ENCODE measurements around the gene NFATC1.
"Not testable (repeated sequence)": the region's sequence is repeated elsewhere in the genome, so short reads cannot be mapped to it uniquely, and the experiment has no call there.

The NFATC1 gene

DNA sequence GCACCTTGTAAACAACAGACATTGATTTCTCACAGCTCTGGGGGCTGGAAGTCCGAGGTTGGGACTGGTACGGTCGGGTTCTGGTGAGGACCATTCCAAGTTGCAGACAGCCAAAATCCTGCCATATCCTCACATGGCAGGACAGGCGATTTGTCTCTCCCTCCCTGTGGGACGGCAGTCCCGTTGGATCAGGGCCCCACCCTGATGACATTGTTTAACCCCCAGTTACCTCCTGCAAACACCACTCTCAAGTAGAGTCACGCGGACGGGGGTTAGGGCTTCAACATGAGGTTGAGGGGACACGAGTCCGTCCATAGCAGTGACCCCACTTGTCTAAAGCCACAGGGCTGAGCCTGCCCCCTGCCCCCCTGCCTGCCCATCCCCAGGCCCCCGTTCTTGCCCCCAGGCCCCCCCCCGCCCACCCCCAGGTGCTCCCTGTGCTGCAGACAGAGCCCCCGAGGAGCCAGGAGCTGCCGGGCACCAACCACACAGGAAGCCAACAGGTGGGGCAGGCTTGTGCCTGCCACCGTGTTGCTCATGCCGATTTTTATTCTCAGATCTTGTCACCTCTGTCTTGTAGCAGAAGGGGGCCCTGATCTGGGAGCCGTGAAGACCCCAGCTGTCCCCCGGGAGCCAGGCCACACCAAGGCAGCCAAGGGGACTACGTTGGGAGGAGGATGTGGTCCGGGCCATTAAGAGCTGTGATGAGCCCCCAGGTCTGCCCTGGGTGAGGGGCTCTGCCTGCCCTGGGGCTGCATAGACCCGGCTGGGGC, 82.2 kb downstream of the NFATC1 start:
- no peak for DNase-seq (ENCODE audit: low spot score)

DNA sequence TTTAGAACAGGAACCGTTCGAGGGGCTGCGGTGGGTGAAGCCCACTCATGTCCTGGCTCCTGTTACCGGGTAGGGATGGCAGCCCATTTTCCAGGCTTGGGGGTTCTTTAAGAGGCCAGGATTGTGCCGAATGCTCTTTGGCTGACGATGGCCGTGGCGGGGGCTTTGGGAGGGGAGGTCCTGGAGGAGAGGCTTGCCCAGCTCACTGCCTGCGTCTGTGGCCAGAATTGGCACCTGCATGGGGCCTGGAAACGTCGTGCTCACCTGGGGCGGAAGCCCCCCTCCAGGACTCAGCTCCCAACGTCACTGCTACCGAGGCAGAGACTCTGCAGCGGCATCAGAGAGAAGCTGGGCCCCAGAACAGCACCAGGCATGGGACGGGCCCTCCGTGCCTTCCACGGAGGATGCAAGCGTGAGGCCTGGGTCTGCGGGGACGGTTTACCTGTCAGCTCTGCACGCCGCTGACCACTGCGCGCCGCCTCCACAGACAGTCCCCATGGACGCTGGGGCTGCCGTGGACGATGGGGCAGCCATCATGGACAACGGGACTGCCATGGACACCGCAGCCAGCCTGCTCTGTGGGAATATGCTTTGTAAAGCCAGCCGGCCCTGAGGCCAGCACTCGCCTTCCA, 82.9 kb downstream of the NFATC1 start:
- DNase-seq (ENCODE audit: low spot score): no peak

DNA sequence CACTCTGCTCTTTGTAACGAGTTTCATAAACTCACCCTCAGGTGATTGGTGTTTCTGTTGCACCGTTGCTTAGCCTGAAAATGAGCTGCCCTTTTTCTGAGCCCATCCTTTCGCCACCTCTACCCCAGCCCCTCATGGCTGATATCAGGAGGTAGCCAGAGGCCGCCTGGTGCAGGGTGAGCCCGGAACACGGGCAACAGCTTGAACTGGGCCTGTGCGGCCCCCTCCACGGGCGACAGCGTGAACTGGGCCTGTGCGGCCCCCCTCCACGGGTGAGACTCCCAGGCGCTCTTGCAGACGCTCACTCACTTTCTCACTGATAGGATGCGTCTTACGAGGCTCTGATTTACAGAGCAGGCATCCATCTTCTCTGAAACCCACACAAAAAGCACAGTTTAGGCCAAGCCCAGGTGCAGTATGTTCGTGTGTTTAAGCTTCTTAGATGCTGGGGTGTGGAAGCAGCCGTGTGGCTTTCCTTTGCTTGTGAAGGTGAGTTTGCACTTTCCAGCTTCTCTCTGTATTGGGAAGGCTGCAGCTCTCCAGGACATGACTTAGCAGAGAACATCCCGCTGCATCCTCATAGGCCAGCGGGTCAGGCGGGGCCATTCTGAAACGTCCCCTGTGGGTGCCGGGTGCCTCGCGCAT, 83.5 kb downstream of the NFATC1 start:
- no peak for DNase-seq (ENCODE audit: low spot score)

DNA sequence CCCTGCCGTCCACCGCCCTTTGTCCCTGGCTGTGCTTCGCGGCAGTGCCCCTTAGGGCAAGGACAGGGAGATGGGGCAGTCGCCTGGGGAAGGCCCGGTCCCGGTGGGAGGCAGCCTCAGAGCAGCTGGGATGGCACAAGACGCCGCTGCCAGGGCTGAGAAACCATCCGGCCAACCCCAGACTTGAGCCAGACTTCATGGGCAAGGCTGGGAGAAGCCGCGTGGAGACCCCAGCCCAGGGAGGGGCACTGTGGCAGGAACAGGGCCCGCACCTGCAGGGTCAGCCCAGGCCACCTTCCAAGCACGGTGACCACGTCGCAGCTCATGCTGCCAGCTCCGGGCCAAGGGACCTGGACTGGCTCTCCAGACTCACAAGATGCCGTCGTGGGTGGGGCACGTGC, 84.0 kb downstream of the NFATC1 start:
- DNase-seq (ENCODE audit: low spot score): no peak

DNA sequence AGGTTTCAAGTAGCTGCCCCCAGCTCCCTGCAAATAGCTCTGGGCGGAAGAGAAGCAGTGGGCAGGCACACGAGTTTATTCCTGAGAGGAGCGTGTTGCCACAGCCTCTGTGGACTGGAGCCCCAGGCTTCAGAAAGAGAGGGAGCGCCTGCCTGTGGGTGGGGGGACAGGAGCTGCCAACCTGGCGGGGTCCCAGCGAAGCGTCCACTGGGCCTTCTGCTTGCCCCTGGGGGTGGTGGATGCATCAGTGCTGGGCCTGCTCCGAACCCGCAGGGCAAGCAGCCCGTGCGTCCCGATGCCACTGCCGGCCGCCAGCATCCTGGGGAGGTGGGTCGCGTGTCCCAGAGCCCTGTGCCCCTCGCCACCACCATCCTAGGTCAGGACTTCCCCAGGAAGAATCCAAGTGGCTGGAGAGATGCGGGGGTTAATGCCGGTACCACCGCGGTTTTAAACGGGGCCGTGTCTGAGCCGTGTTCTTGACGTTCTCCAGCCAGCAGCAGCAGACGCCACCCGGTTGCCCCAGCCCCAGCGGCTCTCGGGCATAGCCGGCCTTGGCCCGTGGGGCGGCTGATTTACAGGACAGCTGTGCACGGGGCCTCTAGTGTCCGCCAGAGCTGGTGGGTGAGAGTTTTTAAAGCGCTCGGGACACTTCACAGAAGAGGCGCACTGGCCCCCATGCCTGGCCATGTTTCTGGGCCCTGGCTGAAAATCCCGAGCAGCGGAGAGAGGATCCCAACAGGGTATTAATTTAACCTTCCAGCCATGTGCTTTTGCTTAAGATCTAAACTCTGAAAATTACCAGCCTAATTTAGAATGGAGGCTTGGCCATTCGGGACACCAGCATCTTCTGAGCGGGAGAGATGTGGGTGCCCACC, 84.7 kb downstream of the NFATC1 start:
- DNase-seq (ENCODE audit: low spot score): no peak

DNA sequence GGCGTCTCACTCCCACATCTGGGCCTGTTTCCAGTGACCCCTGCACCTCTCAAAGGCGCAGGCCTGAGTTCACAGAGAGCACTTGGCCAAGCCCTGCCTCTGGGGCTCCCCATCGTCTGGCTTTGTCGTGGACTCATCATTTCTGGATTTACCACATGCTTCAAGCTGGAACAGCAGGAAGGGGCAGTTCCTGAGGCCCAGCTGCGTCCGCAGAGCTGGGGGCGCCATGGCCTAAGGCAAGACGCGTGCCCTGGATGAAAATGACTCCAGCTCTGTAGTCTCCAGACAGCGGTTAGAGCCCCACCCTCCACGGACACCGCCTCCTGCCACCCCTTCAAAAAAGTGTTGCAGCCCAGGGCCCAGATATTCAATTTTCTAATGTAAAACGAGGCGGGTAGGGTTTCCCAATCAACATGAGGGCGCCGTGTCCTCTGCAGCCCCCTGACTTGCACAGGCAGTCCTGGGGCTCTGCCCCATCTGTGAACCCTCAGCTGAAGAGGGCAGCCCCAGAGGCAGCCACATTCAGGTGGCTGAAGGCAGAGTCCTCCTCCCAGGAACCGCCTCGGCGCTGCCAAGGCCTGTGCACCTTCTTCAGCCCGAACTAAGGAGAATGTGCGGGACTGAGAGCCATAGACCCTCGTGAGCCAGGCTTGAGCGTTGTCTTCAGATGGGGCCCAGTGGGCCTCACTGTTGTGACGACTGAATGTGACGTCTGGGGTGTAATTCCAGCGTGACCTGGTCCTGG, 85.5 kb downstream of the NFATC1 start:
- DNase-seq (ENCODE audit: low spot score): no peak

DNA sequence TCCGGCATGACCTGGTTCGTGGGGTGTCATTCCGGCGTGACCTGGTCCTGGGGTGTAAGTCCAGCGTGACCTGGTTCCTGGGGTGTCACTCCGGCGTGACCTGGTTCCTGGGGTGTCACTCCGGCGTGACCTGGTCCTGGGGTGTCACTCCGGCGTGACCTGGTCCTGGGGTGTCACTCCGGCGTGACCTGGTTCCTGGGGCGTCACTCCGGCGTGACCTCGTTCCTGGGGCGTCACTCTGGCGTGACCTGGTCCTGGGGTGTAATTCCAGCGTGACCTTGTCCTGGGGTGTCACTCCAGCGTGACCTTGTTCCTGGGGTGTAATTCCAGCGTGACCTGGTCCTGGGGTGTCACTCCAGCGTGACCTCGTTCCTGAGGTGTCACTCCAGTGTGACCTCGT, 87.7 kb downstream of the NFATC1 start:
- not testable (repeated sequence) for DNase-seq (ENCODE audit: low spot score)

DNA sequence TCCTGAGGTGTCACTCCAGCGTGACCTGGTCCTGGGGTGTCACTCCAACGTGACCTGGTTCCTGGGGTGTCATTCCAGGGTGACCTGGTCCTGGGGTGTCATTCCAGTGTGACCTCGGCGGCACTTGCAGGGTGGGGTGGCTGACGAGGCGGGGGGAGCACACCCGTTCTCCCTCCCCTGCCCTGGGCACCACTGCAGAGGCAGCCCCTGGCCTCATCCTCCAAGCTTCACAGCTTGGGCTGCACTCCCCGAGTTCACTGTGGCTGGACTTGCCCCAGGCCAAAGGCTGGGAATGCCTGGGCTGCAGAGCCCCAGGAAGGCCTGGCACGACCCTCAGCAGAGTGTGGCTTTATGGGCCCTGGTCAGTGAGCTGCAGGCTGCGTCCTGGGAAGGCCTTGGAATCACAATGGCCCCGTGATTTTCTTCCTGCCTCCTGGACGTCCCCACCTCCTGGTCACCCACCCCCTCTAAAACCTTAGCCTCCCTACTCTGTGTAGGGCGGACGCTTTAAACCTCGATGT, 88.3 kb downstream of the NFATC1 start:
- DNase-seq (ENCODE audit: low spot score): no peak

DNA sequence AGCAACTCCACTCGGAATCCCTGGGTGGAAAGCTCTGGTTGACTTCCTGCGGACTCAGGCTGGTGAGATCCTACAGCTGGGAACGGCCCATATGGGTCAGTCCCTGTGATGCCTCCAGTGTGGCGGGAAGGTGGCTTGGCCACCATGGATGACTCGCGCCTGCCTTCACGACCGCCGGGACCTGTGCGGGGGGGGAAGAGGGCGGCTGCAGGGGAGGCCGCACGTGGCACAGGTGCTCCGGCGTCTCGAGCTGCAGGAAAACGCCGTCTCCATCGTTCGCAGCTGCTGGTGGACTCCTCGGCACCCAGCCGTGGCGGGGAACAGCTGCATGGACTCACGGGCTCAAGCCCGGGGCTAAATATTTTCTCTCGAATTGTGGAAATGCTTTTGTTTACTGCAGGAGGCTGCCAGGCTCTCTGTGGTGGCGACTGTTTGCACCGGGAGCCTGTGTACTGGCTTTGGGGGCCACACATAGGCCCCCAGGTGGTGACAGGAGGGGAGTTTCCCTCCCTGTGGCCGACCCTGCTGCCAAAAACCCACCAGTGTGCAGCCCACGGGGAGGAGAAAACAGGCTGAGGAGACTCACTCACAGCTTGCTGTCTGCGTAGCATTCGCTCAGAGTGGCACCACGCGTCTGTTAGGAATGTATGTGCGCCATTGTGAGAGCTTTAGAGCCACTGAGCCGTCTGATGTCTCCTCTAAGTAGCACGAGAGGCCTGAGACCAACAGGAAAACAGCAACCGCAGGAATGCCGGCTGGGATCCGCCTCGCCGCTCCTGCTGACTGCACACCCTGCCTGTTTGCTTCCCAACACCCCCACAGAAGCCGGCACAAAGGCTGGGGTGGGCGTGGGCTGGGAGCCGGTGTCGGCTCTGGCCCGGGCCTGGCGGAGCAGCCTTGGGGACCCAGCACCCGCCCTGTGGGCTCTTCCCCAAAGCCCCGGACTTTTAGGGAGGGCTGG, 89.2 kb downstream of the NFATC1 start:
- DNase-seq (ENCODE audit: low spot score): no peak

DNA sequence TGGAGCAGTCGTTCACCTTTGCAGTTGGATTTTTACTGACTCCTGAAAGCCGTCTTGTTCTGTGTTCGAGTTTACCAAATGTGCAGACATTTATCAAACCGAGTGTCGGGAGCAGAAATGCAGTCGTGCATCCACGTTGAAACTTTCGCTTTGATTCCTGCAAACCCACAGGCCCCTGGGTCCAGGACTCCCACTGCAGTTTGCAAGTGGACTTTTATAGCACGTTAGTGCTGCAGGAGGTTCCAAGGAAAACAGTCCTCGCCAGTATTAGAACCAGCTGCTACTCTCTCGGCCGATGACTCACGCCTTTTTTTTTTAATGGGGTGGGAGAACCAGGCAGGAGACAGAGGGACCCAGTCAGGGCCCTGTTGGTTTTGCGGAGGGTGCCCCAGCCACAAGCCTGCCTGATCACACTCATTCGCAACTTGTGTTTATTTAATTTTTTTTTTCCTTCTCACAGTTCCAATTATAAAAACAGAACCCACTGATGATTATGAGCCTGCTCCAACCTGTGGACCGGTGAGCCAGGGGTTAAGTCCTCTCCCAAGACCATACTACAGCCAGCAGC, 90.1 kb downstream of the NFATC1 start:
- DNase-seq (ENCODE audit: low spot score): no peak

DNA sequence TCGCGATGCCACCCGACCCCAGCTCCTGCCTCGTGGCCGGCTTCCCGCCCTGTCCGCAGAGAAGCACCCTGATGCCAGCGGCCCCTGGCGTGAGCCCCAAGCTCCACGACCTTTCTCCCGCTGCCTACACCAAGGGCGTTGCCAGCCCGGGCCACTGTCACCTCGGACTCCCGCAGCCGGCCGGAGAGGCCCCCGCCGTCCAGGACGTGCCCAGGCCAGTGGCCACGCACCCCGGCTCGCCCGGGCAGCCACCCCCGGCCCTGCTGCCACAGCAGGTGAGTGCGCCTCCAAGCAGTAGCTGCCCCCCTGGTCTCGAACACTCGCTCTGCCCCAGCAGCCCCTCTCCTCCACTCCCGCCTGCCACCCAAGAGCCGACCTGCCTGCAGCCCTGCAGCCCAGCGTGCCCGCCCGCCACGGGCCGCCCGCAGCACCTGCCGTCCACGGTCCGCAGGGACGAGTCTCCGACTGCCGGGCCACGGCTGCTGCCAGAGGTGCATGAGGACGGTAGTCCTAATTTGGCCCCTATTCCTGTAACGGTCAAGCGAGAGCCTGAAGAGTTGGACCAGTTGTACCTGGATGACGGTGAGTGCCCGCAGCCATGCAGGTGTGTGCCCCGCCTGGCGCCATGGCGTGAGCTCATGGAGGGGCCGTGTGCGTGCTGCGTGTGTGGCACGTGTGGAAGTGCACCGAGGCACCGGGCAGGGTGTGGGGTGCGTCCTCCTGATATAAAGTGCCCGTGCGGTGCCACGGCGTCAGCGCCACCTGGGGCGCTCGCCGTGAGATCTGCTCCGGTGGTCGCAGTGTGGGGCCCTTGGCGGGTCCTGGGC, 90.8 kb downstream of the NFATC1 start:
- DNase-seq (ENCODE audit: low spot score): no peak

DNA sequence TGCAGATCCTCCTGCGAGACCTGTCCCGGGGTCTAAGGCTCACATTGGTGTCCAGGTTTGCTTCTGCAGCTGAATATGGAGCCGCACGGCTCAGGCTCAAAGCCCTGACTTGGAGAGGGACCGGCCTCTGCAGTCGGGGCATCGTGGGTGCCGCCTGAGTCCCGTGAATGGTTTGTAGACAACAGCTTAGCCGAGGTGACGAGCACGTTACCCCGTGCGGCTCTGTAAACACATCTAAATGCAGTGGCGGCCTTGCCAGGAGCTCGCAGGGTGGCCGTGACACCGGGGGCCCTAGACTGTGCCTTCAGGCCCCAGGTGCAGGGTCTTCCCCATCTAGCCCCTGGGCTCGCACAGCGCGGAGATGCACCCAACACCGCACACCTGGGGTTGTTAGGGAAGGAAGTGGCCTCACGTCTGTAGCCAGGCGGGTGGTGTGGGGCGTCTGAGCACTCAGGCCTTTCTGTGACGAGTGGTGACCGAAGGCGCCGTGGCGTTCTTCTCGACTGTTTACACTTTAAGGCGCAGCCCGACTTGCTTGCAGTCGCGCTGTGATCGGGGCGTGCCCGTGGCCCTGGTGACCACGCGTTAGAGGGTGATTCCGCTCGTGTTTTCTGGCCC, 91.6 kb downstream of the NFATC1 start:
- no peak for DNase-seq (ENCODE audit: low spot score)

DNA sequence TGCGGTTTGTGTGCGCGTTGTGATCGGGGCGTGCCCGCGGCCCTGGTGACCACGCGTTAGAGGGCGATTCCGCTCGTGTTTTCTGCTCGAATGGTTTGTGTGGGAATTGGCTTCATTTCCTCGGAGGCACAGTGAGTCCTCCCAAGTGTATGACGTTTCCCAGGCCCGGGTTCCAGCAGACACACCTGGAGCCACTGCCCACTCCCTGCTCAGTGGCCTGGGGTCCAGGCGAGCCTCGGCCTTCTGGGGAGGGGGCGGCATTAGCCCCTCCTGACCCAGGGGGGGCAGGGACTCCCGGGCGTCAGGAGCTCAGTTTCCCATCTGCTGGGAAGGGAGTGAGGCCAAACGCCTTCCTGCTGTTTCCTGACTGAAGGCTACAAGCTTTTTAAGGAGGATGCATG, 92.1 kb downstream of the NFATC1 start:
- DNase-seq (ENCODE audit: low spot score): no peak

DNA sequence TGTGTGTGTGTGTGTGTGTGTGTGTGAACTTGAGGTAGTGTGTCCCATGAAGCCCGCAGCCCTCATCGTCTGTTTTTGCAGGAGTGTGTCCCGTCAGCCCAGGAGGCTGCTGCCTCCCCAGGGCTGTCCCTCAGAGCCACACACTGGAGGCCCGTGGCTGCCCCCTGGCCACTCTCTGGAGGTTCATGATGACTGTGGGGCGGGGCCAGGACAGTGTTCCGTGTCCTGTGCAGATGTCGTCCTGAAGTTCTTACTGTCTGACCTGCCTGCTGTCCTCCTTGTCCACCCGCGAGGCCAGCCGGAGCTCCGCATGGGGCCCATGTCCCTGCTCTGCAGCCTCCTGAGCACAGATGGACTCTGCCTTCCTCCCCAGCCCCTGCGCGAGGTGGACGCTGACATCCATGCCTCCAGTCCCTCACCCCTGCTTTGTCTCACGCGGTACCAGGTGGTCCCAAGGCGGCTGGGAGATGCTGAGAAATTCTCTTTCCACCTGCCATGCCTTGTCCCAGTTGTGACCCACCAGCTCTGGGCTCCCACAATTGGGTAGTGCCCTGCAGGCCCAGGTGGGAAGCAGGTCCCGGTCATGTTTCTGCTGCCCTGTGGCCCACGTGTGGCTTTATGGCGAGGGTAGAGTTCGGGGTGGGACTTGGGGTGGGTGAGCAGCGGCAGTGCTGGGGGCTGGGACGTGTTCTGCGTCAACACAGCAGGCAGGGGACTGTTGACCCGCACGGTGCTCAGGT, 92.8 kb downstream of the NFATC1 start:
- DNase-seq (ENCODE audit: low spot score): no peak

DNA sequence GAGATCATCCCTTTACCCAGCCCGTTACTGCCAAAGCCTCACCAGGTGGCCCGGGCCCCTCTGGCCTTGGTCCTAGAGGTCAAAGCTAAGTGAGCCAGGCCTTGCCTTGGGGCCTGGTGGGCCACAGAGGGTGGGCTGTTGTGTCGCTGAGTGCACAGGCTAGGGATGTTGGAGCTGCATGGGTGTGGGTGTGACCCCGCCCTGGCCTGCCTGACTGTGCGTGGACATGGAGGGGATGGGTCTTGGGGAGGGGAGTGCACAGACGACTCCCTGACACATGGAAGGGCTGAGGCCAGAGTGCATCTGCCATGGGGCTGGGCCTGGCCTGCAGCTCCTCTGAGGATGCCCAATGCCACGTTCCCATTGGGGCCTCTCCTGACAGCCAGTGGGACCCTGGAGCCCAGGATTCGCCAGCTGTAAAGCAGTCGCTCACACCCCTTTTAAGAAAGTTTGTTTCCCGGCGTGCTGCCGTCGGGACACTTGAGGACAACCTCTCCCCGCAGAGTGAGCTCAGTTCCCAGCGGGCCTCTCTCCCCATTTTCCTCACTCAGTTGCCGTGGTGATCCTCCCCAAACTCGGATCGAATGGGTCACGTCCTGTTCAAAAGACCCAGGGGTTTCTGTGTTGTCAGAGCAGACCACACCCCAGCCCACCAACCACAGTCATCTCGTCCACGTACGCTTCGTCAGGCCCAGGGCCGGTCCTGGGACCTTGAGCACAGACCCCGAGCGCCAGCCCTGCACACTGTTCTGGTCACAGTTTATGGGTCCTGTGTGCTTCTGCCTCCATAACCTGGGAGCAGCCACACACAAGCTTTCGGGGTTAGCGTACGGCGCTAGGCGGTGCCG, 93.5 kb downstream of the NFATC1 start:
- no peak for DNase-seq (ENCODE audit: low spot score)

DNA sequence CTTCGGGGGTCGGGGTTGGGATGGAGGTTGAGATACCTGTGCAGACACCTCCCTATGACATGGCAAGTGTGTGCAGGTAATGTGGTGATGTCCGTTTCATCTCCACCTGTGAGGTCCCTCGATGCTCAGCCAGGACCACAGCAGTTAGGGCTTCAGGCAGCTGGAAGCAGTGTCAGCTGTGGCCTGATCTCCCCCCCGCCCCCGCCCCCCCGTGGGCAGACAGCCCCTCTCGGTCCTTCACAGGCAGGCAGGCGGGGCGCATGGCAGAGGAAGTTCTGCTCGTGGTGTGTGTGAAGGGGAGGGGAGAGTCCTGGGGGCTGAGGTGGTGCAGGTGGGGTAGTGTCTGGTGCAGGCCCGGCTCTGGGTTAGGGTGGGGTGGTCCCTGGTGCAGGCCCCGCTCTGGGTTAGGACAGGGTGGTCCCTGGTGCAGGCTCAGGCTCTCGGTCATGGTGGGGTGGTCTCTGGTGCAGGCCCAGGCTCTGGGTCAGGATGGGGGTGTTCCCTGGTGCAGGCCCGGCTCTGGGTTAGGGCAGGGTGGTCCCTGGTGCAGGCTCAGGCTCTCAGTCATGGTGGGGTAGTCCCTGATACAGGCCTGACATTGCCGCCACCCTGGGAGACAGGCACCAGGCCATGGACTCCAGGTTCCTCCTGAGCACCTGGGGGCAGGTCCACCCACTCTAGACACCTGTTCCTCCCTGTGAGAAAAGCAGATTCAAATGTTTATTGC, 94.3 kb downstream of the NFATC1 start:
- no peak for DNase-seq (ENCODE audit: low spot score)

Measured in CD4-positive, alpha-beta T cell treated with Interleukin-6 at 100 ng/mL for 8 hours (primary cell).